Esophagus squamous epithelium (tissue), 5 donors: ENCODE measurements around the gene COL23A1. TPM values are rescaled to one million over a fixed set of nuclear protein-coding genes. Genes with fewer than 3 reads are reported as not detected.

Experiments
- DNase-seq: peaks from one replicate; lab custom pipeline; 2025; lab: John Stamatoyannopoulos, UW
- H3K27ac ChIP-seq, 4 donors: fragments of 200-600 bp; sonication (generic); one replicate each; pipeline ENCODE4 v1.5.1; 2016 to 2019; ENCODE audit warnings: mild to moderate bottlenecking in 1 of 4
- H3K27me3 ChIP-seq, 4 donors: fragments of 200-600 bp; sonication (generic); 1 replicate in 3 of 4; 2 replicates in 1 of 4; pipeline versions ENCODE4 v1.5.1 to v1.6.0; 2017 to 2021; ENCODE audit warnings: antibody characterized with exemption in 1 of 4
- H3K36me3 ChIP-seq, 3 donors: fragments of 200-600 bp; sonication (generic); one replicate each; pipeline ENCODE4 v1.5.1; 2016 to 2019
- H3K4me1 ChIP-seq, 3 donors: fragments of 200-600 bp; sonication (generic); one replicate each; pipeline ENCODE4 v1.5.1; 2017 to 2019
- H3K4me3 ChIP-seq, 4 donors: fragments of 200-600 bp; sonication (generic); 1 replicate in 3 of 4; 2 replicates in 1 of 4; pipeline ENCODE4 v1.5.1; 2016 to 2019; ENCODE audit warnings: mild to moderate bottlenecking in 2 of 4, moderate library complexity in 1 of 4
- H3K9me3 ChIP-seq, 3 donors: fragments of 200-600 bp; sonication (generic); one replicate each; pipeline ENCODE4 v1.5.1; 2016 to 2019
- CTCF ChIP-seq, 6 experiments: fragments of 450-650 bp in 4 of 6; fragments of 200-600 bp in 2 of 6; sonication (generic) in 2 of 6; IDR thresholded peaks; one replicate each; pipeline ENCODE4 v1.5.1; 2016 to 2019; ENCODE audit warnings: antibody characterized with exemption in 6 of 6, mild to moderate bottlenecking in 4 of 6, moderate library complexity in 4 of 6
- POLR2A ChIP-seq, 4 donors: fragments of 450-650 bp; IDR thresholded peaks; one replicate each; pipeline ENCODE4 v1.6.1; 2017; ENCODE audit warnings: antibody characterized with exemption in 4 of 4, mild to moderate bottlenecking in 4 of 4, moderate library complexity in 3 of 4
- WGBS, 2 donors: methylation state at CpG; one replicate each; pipeline ENCODE4 v1.1.5; 2018; 5-methylcytosine and 5-hydroxymethylcytosine counted together
- intact Hi-C: fragments of 100-400 bp; cut with DNase I; formaldehyde crosslinking; loops from one replicate; pipeline ENCODE4 v1.15.0; 2022
- total RNA-seq, 4 donors: library from RNA; depleted of rRNA; stranded (reverse); fragments of >200 nt; gene quantifications; one replicate each; pipeline ENCODE4 v1.1.0, GENCODE V29; 2016
- donor health status: DM: yes; HTN: yes; CAD: no.

Gene COL23A1
- total RNA-seq, 4 donors from 2014 or later: 0.41 to 1.5 (median 0.44) TPM; not detected in 1

GRCh38 chr5:178236126-178236525 is 354.1 kb downstream of the COL23A1 start:
- peaks cover 0 to 4% (median 0%) of the 10 kb centered on the region in 3 donors for H3K36me3 ChIP-seq
- intact Hi-C loops: no loop called here
- no peak for DNase-seq
- TF ChIP-seq POLR2A (IDR thresholded peaks at IDR 0.05): no peak
- TF ChIP-seq CTCF (IDR thresholded peaks at IDR 0.05): no peak
- 87 to 94% methylated on average over 8 to 9 of the region's 9 CpGs for WGBS, 2 donors
- no peak overlapping the region for H3K4me3 ChIP-seq
- H3K9me3 ChIP-seq: no peaks in the 10 kb centered on the region
- H3K27ac ChIP-seq: peak overlapping the region in 1 of 4 donors; percentile 70
- peaks cover 24 to 79% (median 46%) of the 10 kb centered on the region in 3 donors for H3K4me1 ChIP-seq
- H3K27me3 ChIP-seq: no peaks in the 10 kb centered on the region

- TF ChIP-seq POLR2A (IDR thresholded peaks at IDR 0.05): no peak
- no peak for TF ChIP-seq CTCF (IDR thresholded peaks at IDR 0.05)
- no peaks in the 10 kb centered on the region for H3K27me3 ChIP-seq
- no peak overlapping the region for H3K4me3 ChIP-seq
- no peaks in the 10 kb centered on the region for H3K9me3 ChIP-seq
- H3K36me3 ChIP-seq: peaks cover 0 to 9% (median 5%) of the 10 kb centered on the region in 3 donors
- H3K27ac ChIP-seq: no peak overlapping the region
- WGBS, 2 donors: 85 to 100% methylated on average over 1 to 3 of the region's 3 CpGs
- no peak for DNase-seq
- intact Hi-C loops: no loop called here
- H3K4me1 ChIP-seq: peaks cover 28 to 81% (median 50%) of the 10 kb centered on the region in 3 donors
These were observed 354.6 kb downstream of the COL23A1 start for GRCh38 chr5:178235588-178235974.

GRCh38 chr5:178234750-178235587 is 355.2 kb downstream of the COL23A1 start:
- Histone ChIP-seq H3K27ac (peak overlapping the region in 1 of 4 donors; percentile 26), H3K4me1 (peaks cover 23 to 81% (median 52%) of the 10 kb centered on the region in 3 donors), H3K4me3 (no peak overlapping the region), H3K27me3 (no peaks in the 10 kb centered on the region), H3K9me3 (no peaks in the 10 kb centered on the region), H3K36me3 (peaks cover 0 to 15% (median 7%) of the 10 kb centered on the region in 3 donors)
- DNase-seq: no peak
- no peak for TF ChIP-seq POLR2A (IDR thresholded peaks at IDR 0.05)
- peak; percentile 45 to 70 (median 62) for TF ChIP-seq CTCF (IDR thresholded peaks at IDR 0.05)
- intact Hi-C loops: no loop called here
- WGBS, 2 donors: 16 to 34% methylated on average over 5 to 10 of the region's 12 CpGs

- 66 to 81% methylated on average over 3 to 6 of the region's 7 CpGs for WGBS, 2 donors
- Histone ChIP-seq H3K9me3 (no peaks in the 10 kb centered on the region), H3K4me3 (no peak overlapping the region), H3K27me3 (no peaks in the 10 kb centered on the region), H3K4me1 (peaks cover 22 to 81% (median 58%) of the 10 kb centered on the region in 3 donors), H3K36me3 (peaks cover 0 to 22% (median 7%) of the 10 kb centered on the region in 3 donors), H3K27ac (no peak overlapping the region)
- TF ChIP-seq POLR2A (IDR thresholded peaks at IDR 0.05) (no peak), CTCF (IDR thresholded peaks at IDR 0.05) (no peak)
- no peak for DNase-seq
- intact Hi-C loops: no loop called here
These were observed 356.0 kb downstream of the COL23A1 start for GRCh38 chr5:178234121-178234749.
